ENCODE results near the gene CHMP5.

CHMP5 gene

DNA sequence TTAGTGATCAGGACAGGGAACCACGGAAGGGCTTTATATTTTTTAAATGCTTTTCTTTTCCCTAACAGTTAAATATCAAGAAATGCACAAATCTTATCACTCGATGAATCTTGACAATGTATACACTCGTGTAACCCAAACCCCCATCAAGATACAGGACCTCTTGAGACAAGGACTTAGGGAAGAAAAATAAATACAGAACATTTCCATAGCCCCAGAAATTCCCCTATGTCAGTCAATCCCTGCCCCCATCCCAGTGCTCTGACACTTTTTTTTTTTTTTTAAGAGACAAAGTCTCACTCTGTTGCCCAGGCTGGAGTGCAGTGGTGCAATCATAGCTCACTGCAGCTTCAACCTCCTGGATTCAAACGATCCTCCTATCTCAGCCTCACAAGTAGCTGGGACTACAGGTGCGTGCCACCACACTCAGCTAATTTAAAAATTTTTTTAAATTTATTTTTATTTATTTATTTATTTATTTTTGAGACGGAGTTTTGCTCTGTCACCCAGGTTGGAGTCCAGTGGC is 22.2 kb upstream of the CHMP5 start:
- DNase-seq (ENCODE audit: low read depth, low spot score): no peak

DNA sequence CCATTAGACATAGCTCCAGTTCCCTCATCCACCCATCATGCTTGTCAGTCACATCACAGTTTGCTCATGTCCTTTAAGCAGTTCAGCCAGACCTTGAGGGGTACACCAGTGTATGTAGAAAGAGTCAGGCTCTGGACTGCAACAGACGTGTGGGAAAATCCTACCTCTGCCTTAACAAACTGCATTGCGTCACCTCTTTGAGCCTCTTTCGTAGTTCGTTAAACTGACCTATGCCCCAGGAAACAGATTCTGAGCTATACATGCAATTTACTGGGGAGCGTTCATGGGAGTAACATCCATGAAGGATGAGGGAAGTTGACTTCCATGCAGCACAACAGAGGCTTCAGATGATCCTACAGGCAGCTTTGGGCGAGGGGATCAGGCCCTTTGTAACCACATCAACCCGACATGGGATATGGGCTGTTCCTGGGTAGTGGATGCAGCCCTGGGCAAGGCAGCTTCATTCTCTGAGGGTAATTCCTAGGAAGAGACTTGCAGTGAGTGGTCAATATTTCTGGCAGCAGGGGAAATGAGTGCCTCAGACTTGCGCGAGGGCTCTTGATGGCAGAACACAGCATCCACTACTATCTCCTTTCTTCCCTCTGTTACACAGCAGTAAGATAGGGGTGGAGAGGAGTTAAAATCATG is 20.6 kb upstream of the CHMP5 start:
- DNase-seq (ENCODE audit: low read depth, low spot score): no peak

DNA sequence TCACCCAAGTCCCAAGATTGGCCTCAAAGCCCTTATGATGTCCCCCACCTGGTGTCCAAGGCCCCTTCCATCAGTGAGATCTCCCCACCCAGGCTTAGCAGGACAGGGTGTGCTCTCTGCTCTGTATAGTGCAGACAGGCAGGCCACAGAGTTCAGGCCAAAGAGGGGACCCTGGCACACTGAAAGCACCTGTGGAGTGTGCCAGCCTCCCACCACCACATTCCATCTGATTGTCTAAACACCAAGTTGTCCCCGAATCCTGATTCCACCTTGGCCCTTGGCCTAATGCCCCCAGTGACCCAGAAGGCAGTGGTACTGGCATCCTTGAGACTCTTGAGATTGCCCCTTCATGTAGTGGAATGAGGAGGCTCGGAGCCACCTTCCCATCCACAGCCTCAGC is 19.5 kb upstream of the CHMP5 start:
- DNase-seq (ENCODE audit: low read depth, low spot score): no peak

DNA sequence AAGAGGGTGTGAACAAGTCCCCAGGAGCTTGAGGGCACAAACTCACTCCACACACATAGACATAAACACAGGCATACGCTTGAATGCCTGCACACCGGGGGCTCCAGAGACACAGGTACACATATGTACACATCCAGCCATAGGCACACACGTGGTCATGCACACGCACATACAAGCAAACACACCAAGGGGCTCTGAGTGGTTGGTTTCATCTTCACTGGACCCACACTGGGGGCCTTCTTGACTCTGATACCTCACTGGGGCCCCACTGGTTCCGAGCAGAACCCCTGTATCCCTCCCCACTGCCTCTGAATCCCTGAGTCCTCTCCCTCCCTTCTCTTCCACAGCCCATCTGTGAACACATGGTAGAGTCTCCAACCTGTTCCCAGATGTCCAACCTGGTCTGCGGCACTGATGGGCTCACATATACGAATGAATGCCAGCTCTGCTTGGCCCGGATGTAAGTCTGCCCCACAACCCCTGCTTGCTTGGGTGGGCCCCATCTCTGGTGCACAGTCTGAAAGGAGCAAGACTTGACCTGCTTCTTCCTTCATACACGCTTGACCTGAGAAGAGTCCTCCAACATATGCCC is 18.5 kb upstream of the CHMP5 start:
- DNase-seq (ENCODE audit: low read depth, low spot score): no peak

DNA sequence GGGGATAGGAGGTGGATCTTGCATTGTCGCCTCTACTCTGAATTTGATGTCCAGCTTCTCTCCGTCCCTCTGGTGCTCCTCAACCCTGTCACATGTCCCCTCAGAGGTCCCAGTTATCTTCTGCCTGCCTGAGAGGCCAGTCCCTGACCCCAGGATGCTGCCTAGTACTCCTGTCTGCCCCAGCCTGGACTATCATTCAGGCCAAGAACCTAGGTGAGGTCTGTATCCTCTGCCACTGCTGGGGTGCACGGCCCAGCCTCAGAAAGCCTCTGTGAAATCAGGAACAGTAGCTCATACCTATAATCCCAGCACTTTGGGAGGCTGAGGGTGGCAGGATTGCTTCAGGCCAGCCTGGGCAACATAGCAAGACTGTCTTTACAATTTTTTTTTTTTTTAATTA is 16.2 kb upstream of the CHMP5 start:
- DNase-seq (ENCODE audit: low read depth, low spot score): no peak

DNA sequence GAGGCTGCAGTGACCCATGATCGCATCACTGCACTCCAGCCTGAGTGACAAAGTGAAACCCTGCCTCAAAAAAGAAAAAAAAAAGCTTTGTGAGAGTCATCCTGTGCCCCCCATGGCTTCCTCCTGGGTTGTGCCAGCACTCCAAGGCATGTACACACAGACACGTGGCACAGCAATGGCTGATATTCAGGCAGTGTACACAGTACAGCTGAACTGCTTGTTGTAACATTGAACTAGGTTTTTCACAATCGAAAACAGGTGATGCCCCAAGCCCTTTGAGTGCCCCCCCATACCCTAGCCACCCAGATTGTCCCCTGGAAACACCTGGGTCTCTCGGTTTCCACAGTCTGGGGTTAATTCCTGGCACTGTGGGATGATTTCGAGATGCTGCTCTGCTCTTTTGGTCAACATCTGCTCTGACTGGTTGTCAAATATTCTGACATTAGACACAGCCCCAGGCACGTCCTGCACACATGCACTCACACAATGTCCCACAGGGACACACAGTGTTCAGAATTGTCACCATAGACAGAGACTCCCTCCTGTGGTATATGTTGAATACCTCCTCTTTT is 15.7 kb upstream of the CHMP5 start:
- no peak for DNase-seq (ENCODE audit: low read depth, low spot score)

DNA sequence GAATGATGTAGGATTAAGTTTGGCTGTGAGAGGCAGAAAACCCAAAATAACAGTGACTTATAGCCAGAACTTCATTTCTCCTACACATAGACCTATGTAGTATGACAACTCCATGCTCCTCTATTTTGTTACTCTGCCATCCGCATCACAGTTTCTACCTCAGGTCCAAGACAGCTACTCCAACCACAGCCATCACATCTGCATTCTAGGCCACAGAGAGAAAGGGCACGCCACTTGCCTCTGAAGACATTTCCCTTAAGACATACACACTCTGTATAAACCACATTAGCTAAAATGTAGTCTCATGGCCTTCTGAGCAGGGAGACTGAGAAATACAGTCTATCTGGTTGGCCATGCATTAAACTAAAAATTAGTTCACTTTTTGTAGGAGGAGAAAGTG is 14.9 kb upstream of the CHMP5 start:
- DNase-seq (ENCODE audit: low read depth, low spot score): no peak

DNA sequence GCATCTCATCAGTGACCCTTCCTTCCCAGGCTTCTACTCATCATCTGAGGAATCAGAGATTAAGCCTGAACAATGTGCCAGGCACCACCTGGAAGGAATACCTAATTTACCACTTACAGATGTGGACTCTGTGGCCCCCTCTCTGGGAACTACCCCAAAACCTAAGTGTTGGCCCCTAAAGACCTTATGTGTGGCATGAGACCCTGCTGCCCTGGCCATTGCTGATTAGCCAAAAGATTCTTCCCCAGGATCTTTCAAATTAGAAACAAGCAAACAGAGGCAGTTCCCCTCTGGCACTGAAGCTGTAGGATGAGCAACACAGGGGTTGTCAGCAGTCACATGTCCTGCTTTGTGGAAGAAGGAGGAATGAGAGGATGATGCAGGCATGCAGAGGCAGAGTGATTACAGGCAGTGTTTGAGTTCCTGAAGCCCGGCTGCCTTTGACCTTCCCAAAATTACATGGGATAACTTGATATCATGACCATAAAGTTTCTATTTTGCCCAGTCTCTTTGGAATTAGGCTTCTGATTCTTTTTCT is 14.3 kb upstream of the CHMP5 start:
- DNase-seq (ENCODE audit: low read depth, low spot score): no peak

DNA sequence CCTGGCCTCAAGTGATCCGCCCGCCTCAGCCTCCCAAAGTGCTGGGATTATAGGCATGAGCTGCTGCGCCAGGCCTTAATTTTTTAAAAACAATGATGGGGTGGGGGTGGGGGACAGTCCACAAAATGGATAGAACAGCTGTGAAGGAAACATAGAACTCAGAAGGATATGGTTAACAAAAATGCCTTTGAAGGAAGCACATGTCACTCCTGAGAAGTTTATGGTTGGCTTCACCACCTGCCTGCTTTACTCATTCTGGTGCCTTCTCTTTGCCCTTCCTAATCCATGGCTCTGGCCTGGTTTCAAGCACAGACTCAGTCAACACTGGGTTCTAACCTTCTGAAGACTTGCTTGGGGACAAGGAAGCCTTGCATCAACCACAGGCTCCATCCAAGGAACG is 10.6 kb upstream of the CHMP5 start:
- no peak for DNase-seq (ENCODE audit: low read depth, low spot score)

DNA sequence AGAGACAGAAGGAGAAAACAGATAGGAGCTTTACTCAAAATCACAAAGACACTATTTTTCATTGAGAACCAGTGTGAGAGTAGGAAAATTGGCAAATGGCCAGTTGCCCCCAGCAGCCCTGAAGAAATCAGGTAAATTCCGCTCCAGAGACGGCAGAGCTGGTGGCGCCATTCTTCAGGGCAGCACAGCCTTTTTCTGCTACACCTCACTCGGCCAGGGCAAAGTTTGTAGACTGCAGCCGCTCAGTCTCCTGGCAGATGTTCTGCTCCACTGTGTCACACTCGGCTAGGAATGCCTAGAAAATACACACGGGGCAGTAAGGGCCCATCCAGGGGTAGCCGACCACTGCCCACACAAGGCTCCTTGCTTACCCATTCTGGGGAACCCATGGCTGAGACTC is 9.8 kb upstream of the CHMP5 start:
- DNase-seq (ENCODE audit: low read depth, low spot score): no peak

DNA sequence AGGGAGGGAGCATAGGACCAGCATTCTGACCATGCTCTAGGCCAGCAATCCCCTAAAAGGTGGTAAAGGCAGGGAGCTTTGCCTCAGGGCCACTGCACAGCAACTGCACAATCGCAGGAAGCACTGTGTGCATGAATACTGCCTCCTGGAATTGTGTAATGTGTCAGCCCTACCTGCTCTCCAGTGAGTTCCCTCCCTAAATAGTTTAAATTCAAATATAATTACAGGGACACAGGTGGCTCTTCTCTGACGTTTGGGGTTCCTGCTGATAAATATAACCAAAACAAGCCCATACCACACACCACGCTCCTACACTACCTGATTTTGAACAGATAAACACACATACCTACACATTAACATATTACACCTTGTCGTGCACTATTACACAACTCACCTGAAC is 9.4 kb upstream of the CHMP5 start:
- no peak for DNase-seq (ENCODE audit: low read depth, low spot score)

DNA sequence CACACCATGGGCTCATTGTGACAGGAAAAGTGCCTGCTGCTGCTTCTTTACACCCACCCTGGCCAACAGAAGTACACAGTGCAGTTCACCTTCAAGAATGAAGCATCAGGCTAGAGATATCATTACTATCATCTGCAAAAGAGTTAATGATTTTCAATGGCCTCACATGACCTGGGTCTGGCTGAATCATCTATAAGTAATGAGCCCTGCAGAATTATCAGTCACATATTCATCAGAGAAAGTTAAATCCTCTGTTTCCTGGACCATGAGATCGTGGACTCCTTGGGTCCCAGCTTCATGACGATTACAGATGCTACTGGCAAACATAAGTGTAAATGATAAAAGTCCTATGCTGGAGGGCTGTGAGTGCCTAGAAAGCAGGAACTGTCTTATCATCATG is 8.6 kb upstream of the CHMP5 start:
- no peak for DNase-seq (ENCODE audit: low read depth, low spot score)

DNA sequence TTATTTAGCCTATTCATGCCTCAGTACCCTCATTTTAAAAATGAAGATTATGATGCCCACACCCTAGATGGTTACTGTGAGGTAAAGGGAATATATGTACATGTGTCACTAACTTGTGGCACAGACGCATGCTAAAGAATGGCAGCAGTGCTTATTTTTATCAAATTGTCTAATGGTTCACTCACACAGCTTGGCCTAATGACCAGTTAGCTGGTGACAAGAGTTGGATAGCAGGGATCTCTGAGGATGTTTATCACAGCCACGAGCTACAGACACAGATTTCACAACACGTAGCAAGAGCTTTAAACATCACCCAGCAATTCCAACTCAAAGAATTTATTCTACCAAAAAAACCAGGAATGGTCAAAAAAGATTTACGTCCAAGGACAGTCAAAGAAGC is 7.6 kb upstream of the CHMP5 start:
- no peak for DNase-seq (ENCODE audit: low read depth, low spot score)

DNA sequence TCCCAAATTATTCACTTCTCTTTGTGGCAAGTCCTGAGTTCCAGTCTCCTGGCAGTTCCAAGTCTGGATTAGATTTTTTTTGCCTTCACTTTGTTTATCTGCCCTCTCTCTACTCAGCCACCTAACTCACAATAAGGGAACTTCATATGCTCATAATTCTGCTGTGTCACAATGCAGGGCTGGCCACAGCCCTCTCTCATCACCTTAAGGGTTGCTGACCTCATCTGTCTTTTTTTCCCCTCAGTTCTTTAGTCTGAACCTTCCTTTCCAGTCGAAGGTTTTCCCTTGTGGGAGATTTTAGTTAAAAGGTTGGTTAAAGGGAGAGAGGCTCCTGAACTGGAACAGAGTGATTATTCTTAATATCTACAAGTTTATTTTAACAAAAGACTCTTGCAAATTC is 4.5 kb upstream of the CHMP5 start:
- DNase-seq (ENCODE audit: low read depth, low spot score): no peak

DNA sequence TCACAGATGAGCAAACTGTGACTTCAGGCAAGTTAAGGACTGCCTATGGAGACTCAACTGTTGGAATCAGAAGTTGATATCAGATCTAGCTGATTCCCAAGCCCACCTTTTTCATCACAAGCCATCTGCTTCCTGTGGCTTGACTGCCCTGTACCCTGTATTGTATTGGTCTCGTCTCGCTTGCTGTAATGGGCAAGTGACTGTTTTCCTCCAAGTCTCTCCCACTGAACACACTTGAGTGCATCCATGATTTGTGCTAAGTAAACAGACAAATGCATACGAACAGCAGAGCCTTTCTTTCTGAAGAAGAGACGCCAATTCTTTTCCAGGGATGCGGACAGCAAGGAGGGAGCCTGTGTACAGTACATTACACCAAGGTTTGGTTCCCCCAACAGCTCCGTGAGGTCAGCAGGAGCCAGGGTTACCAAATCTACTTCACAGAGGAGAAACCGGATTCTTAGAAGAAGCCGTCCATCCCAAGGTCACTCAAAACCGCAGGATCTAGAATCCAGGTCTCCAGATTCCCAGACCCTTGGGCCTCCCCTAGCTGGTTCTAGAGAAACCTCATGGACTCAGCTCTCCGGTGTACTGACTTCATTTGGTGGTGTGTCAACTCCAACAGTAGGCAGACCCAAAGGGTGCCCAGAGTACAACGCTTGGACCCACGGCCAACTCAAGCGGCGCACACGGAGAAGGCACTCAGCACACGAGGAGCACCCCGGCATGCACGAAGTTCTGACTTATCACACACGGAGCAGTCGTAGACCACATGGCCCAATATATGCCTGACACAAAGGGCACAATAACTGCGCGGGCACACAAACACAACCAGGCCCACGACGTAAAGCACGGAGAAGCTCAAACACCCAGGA is 1.5 kb upstream of the CHMP5 start:
- no peak for DNase-seq (ENCODE audit: low read depth, low spot score)

DNA sequence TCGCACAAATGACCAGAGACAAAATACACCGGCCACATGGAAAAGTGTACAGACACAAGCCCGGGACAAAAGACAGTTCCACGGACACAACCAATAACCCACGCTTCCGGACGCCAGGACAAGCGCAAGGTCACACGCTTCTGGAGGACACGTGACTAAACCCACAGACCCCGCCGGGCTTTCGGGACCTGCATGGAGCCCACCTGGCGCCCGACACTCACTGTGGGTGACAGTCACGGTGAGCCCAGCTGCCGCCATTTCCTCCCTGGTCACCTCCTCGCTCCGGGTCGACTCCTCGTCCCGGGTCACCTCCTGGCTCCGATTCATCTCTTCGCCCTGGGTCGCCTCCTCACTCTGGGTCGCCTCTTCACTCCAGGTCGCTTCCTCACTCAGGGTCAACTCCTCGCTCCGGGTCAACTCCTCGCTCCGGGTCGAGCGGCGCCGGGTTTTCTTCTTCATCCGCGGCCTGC is 811 bp upstream of the CHMP5 start:
- no peak for DNase-seq (ENCODE audit: low read depth, low spot score)

DNA sequence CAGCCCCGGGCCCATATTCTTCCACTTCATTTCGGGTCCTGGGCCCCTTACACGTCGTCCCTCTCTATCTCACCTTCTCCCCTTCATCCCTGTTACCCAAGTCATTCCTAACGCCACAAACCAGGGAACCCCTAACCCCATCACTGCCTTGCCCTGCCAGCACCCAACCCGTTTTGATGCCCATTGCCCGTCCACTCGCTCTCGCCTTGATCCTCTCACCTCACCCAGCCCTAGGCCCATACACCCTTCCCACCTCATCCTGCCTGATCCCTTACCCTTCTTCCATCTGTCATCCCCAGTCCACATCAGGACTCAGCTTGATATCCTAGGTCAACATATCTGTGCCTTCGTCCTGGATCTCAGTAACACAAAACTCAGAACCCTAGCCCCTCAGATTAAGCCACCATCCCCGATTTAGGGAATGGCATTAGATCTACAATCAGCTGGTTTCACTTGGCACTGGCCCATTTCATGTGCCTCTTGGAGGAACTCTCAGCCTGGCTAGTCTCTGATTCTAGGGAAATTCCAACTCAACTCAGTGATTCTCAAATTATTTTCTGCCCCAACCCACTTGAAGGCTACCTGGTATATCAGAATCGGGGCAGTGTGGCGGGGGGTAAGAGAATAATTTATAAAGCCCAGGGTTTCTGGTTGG is 489 bp downstream of the CHMP5 start:
- DNase-seq (ENCODE audit: low read depth, low spot score): no peak

DNA sequence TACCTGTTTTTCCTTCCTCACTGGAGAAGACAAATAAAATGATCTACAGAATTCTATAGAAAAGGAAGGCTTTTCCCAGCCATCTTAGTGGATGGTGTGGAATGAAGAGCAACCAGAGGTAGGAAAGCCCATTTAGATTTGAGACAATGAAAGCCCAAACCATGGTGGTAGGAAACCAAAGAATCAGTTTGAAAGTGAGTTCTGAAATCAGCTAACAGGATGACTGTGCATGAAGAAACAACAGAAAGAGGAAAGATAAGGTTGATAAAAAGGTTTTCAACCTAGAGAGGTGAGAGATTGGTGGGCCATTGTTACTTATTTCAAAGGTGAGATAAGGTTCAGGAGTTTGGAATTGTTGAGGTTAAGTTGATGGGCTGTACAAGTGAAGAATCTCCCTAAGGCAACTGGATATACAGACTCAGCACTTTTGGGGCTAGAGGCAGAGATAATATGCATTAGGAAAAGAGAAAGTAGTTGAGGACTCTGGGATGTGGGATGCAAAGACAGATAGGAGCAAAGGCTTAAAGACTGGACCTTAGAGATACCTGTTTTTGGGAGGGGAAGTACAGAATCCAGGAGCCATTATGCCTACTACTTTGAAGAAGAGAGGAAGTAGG is 2.4 kb downstream of the CHMP5 start:
- no peak for DNase-seq (ENCODE audit: low read depth, low spot score)

DNA sequence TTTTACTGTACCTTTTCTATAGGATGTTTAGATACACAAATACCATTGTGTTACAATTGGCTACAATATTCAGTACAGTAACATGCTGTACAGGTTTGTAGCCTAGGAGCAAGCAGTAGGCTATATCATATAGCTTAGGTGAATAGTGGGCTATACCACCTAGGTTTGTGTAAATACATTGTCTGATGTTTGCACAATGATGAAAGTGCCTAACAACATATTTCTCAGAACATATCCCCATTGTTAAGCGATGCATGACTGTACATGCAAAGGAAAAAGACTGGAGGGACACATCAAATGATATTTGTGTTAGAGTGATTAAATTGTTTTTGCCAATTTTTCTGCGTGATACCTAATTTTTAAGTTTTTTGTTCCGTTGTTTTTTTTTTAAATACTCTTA is 5.3 kb downstream of the CHMP5 start:
- DNase-seq (ENCODE audit: low read depth, low spot score): no peak

DNA sequence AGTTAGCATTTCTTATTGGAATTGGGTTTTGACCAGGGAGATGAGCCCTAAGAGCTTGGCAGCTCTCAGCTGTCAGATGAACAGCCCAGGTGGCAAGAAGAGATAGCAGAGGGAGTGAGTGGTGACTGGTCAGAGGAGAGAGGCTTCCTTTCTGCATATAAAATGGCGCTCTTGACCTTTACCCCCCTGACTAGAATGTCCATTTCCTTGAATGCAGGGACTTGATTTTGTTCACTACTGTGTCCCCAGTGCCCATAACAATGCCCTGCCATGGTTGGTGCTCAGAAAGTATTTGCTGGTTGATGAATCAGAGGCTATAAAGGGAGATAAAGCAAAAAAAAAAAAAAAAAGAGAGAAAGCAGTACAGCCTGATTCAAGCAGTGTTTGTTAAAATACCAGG is 7.2 kb downstream of the CHMP5 start:
- DNase-seq (ENCODE audit: low read depth, low spot score): no peak

Data from iPS DF 19.7 (cell line).